Activated naive CD4-positive, alpha-beta T cell treated with anti-CD3 and anti-CD28 coated beads, Interleukin-2, amount 50 U/mL, for 72 hours (primary cell): Measurements from ENCODE around the gene PDLIM3. TPM values are rescaled to one million over a fixed set of nuclear protein-coding genes. Genes with fewer than 3 reads are reported as not detected.
"Not testable (repeated sequence)": the region's sequence is repeated elsewhere in the genome, so short reads cannot be mapped to it uniquely, and the experiment has no call there.

Experiments
- ATAC-seq, 2 donors: fragments of 150-1000 bp; cut with Tn5 transposase; 2 replicates each; pipeline ENCODE4 v1.10.0; 2021; ENCODE audit warnings: mild to moderate bottlenecking in 2 of 2, moderate library complexity in 2 of 2
- DNase-seq, 2 donors: peaks; one replicate each; pipeline ENCODE4 v3.0.0; 2021 to 2022; ENCODE audit warnings: low spot score in 2 of 2
- H3K27ac Mint-ChIP-seq, 2 donors: one replicate each; pipeline ENCODE4 v1.8.0; 2022; ENCODE audit warnings: mild to moderate bottlenecking in 2 of 2, mixed read lengths in 2 of 2
- H3K36me3 Mint-ChIP-seq, 2 donors: one replicate each; pipeline ENCODE4 v1.8.0; 2022; ENCODE audit warnings: mixed read lengths in 2 of 2
- H3K9me3 Mint-ChIP-seq, 2 donors: one replicate each; pipeline ENCODE4 v1.8.0; 2022; ENCODE audit warnings: mixed read lengths in 2 of 2
- total RNA-seq, 2 donors: library from RNA; stranded (reverse); gene quantifications; one replicate each; pipeline ENCODE4 v1.2.3, GENCODE V29; 2022

PDLIM3 gene
- total RNA-seq, 2 donors from 2014 or later = 0.48 TPM; not detected in 1

GRCh38 chr4:185511243-185511642 is 24.1 kb downstream of the PDLIM3 start:
- not testable (repeated sequence) for ATAC-seq, H3K9me3 Mint-ChIP-seq, DNase-seq, H3K27ac Mint-ChIP-seq, H3K36me3 Mint-ChIP-seq

- DNase-seq (no peak), ATAC-seq (no peak)
- Mint-ChIP-seq H3K27ac (no peak overlapping the region), H3K9me3 (no peaks in the 10 kb centered on the region), H3K36me3 (no peaks in the 10 kb centered on the region)
These were observed 24.5 kb downstream of the PDLIM3 start for GRCh38 chr4:185510806-185511205.

- ATAC-seq (no peak), DNase-seq (no peak)
- H3K9me3 Mint-ChIP-seq = no peaks in the 10 kb centered on the region
- H3K27ac Mint-ChIP-seq = no peak overlapping the region
- H3K36me3 Mint-ChIP-seq = no peaks in the 10 kb centered on the region
These were observed 27.1 kb downstream of the PDLIM3 start for GRCh38 chr4:185508181-185508580.

- Mint-ChIP-seq H3K36me3 (no peaks in the 10 kb centered on the region), H3K27ac (no peak overlapping the region), H3K9me3 (no peaks in the 10 kb centered on the region)
- ATAC-seq (no peak), DNase-seq (no peak)
These were observed 28.9 kb downstream of the PDLIM3 start for GRCh38 chr4:185506422-185506821.

- Mint-ChIP-seq H3K9me3 (peaks cover 0 to 6% of the 10 kb centered on the region in 2 donors), H3K27ac (no peak overlapping the region), H3K36me3 (peaks cover 0 to 8% of the 10 kb centered on the region in 2 donors)
- ATAC-seq (no peak), DNase-seq (no peak)
These were observed 30.9 kb downstream of the PDLIM3 start for GRCh38 chr4:185504098-185505047.

- Mint-ChIP-seq H3K36me3 (peaks cover 0 to 8% of the 10 kb centered on the region in 2 donors), H3K9me3 (peaks cover 0 to 6% of the 10 kb centered on the region in 2 donors), H3K27ac (no peak overlapping the region)
- ATAC-seq (no peak), DNase-seq (no peak)
These were observed 32.9 kb downstream of the PDLIM3 start for GRCh38 chr4:185502386-185502785.

GRCh38 chr4:185500576-185500975 is 34.7 kb downstream of the PDLIM3 start:
- H3K36me3 Mint-ChIP-seq = peaks cover 0 to 8% of the 10 kb centered on the region in 2 donors
- peaks cover 0 to 6% of the 10 kb centered on the region in 2 donors for H3K9me3 Mint-ChIP-seq
- no peak overlapping the region for H3K27ac Mint-ChIP-seq
- ATAC-seq (no peak), DNase-seq (no peak)

GRCh38 chr4:185500035-185500434 is 35.3 kb downstream of the PDLIM3 start:
- Mint-ChIP-seq H3K36me3 (peaks cover 0 to 8% of the 10 kb centered on the region in 2 donors), H3K9me3 (peaks cover 0 to 6% of the 10 kb centered on the region in 2 donors), H3K27ac (no peak overlapping the region)
- no peak for DNase-seq
- no peak for ATAC-seq

- Mint-ChIP-seq H3K9me3 (peaks cover 14 to 21% of the 10 kb centered on the region in 2 donors), H3K27ac (no peak overlapping the region), H3K36me3 (peaks cover 0 to 23% of the 10 kb centered on the region in 2 donors)
- ATAC-seq (no peak), DNase-seq (no peak)
These were observed 46.7 kb downstream of the PDLIM3 start for GRCh38 chr4:185488650-185489049.

- Mint-ChIP-seq H3K36me3 (peaks cover 0 to 6% of the 10 kb centered on the region in 2 donors), H3K9me3 (no peaks in the 10 kb centered on the region), H3K27ac (no peak overlapping the region)
- DNase-seq (no peak), ATAC-seq (no peak)
These were observed 53.9 kb downstream of the PDLIM3 start for GRCh38 chr4:185481401-185481800.

- no peak for DNase-seq
- no peak overlapping the region for H3K27ac Mint-ChIP-seq
- H3K36me3 Mint-ChIP-seq = peaks cover 0 to 6% of the 10 kb centered on the region in 2 donors
- ATAC-seq = no peak
- H3K9me3 Mint-ChIP-seq = no peaks in the 10 kb centered on the region
These were observed 55.1 kb downstream of the PDLIM3 start for GRCh38 chr4:185480016-185480732.

- DNase-seq = peak in 1 of 2 donors; percentile 19
These were observed 55.8 kb downstream of the PDLIM3 start for GRCh38 chr4:185479507-185479971.

GRCh38 chr4:185473247-185473646 is 62.1 kb downstream of the PDLIM3 start:
- no peaks in the 10 kb centered on the region for H3K9me3 Mint-ChIP-seq
- peaks cover 0 to 6% of the 10 kb centered on the region in 2 donors for H3K36me3 Mint-ChIP-seq

More at GRCh38 chr4:185479507-185479971, 55.8 kb downstream of the PDLIM3 start:
- Mint-ChIP-seq H3K9me3 (no peaks in the 10 kb centered on the region), H3K27ac (no peak overlapping the region), H3K36me3 (peaks cover 0 to 6% of the 10 kb centered on the region in 2 donors)
- ATAC-seq = peak; percentile 82 to 99

GRCh38 chr4:185472103-185472542 is 63.2 kb downstream of the PDLIM3 start:
- ATAC-seq (no peak), DNase-seq (no peak)
- H3K36me3 Mint-ChIP-seq = peaks cover 0 to 6% of the 10 kb centered on the region in 2 donors
- H3K27ac Mint-ChIP-seq = peak overlapping the region in 1 of 2 donors; percentile 1
- H3K9me3 Mint-ChIP-seq = no peaks in the 10 kb centered on the region

More at GRCh38 chr4:185473247-185473646, 62.1 kb downstream of the PDLIM3 start:
- ATAC-seq (no peak), DNase-seq (no peak)
- no peak overlapping the region for H3K27ac Mint-ChIP-seq

- peak within 1 kb of the TSS in 1 of 2 donors; percentile 1 for H3K27ac Mint-ChIP-seq
- H3K9me3 Mint-ChIP-seq = no peaks in the 10 kb centered on the region
- H3K36me3 Mint-ChIP-seq = no peaks in the 10 kb centered on the region
- DNase-seq (peak; percentile 87 to 89), ATAC-seq (peak; percentile 91 to 95)
These were observed 63.8 kb downstream of the PDLIM3 start, which contains the start of gene CCDC110 for GRCh38 chr4:185471235-185472102. Gene CCDC110 (minus strand): TSS chr4:185471733. CDS start chr4:185471683, 50 bp downstream.
